HG03025 (cell line): Measurements from ENCODE around the gene CHST6.
A peak's percentile ranks its signal among the peaks of the same experiment; 100 is the strongest.

Experiments
- ATAC-seq: cut with Tn5 transposase; IDR thresholded peaks from one replicate; pipeline ENCODE4 v1.9.1; 2021; ENCODE audit warnings: mild to moderate bottlenecking, moderate library complexity; ENCODE audit not compliant: unreplicated experiment, low FRiP score

The CHST6 gene

GRCh38 chr16:75478480-75479345, 16.5 kb downstream of the CHST6 start:
- no peak for ATAC-seq

- ATAC-seq = no peak
These were observed 17.4 kb downstream of the CHST6 start for GRCh38 chr16:75477680-75478473.

GRCh38 chr16:75476817-75477216, 18.4 kb downstream of the CHST6 start:
- ATAC-seq = no peak

GRCh38 chr16:75475420-75475847, 19.8 kb downstream of the CHST6 start:
- ATAC-seq = no peak

GRCh38 chr16:75472908-75473877, 22.0 kb downstream of the CHST6 start:
- no peak for ATAC-seq

GRCh38 chr16:75471723-75472633, 23.3 kb downstream of the CHST6 start:
- ATAC-seq = no peak

- no peak for ATAC-seq
These were observed 28.5 kb downstream of the CHST6 start for GRCh38 chr16:75466760-75467159.

GRCh38 chr16:75464122-75464918, 30.9 kb downstream of the CHST6 start, which contains the start of gene TMEM170A:
Gene TMEM170A, minus strand, starts transcription at chr16:75464689. Its CDS starts 89 bp downstream, at chr16:75464600.
- peak; percentile 95 for ATAC-seq

GRCh38 chr16:75463389-75464121, 31.7 kb downstream of the CHST6 start:
- peak; percentile 18 for ATAC-seq

- ATAC-seq = no peak
These were observed 32.4 kb downstream of the CHST6 start for GRCh38 chr16:75462806-75463205.

- no peak for ATAC-seq
These were observed 33.7 kb downstream of the CHST6 start for GRCh38 chr16:75461575-75461974.

GRCh38 chr16:75460446-75460845, 34.8 kb downstream of the CHST6 start:
- no peak for ATAC-seq

- no peak for ATAC-seq
These were observed 35.5 kb downstream of the CHST6 start for GRCh38 chr16:75459691-75460090.

GRCh38 chr16:75458439-75458838, 36.8 kb downstream of the CHST6 start:
- ATAC-seq = no peak

GRCh38 chr16:75458029-75458428, 37.2 kb downstream of the CHST6 start:
- no peak for ATAC-seq

- no peak for ATAC-seq
These were observed 37.7 kb downstream of the CHST6 start for GRCh38 chr16:75457485-75458021.

- ATAC-seq = no peak
These were observed 38.3 kb downstream of the CHST6 start for GRCh38 chr16:75456971-75457370.
